K562 (cell line): Measurements from ENCODE around the gene CRNN. TPM values are rescaled to one million over a fixed set of nuclear protein-coding genes. Genes with fewer than 3 reads are reported as not detected.

Experiments used
- ATAC-seq: fragments of 200-7000 bp; cut with Tn5 transposase; 3 replicates; pipeline ENCODE4 v1.9.1; 2020; ENCODE audit warnings: moderate library complexity
- BruUV-seq: library from RNA; stranded (reverse); fragments of 400-500 nt; replicated peaks from 2 replicates; lab custom pipeline; 2021; lab: Mats Ljungman, UMichigan
- CTCF ChIA-PET: fragments of 300-600 bp; formaldehyde crosslinking; extraction: SDS; loops from one replicate; lab custom pipeline; 2021; ENCODE audit warnings: low intra/inter-chr PET ratio; lab: Yijun Ruan, JAX
- POLR2A ChIA-PET: fragments of 300-600, 350-650 bp; sonication (Branson Sonifier 250); formaldehyde crosslinking; extraction: SDS; loops from one replicate; lab custom pipeline; 2021; ENCODE audit warnings: antibody characterized with exemption, inconsistent platforms; lab: Yijun Ruan, JAX
- DNase-seq, 4 experiments: peaks; one replicate each; pipeline versions ENCODE4 v3.0.0 to v3.0.0-alpha.2; 2011 to 2018; ENCODE audit warnings: low spot score in 3 of 4, mixed read lengths in 3 of 4; ENCODE audit errors: extremely low read depth in 1 of 4
- FAIRE-seq: peaks from 2 replicates; lab custom pipeline; 2011; peaks lifted over from hg19 to GRCh38; lab: Jason Lieb, UNC
- H2AFZ ChIP-seq: 2 replicates; pipeline ENCODE4 v1.6.0; 2011; ENCODE audit warnings: low read depth, low read length, control low read depth, inconsistent platforms
- H3K27ac ChIP-seq: fragments of 200-600 bp; 3 replicates; pipeline ENCODE4 v1.8.0; 2011; ENCODE audit warnings: low read depth, mild to moderate bottlenecking, control low read depth, inconsistent platforms, low read length, moderate library complexity, mixed read lengths; ENCODE audit errors: extremely low read depth
- H3K27me3 ChIP-seq, 2 experiments: fragments of 300-600 bp in 1 of 2; 2 replicates in 1 of 2; 3 replicates in 1 of 2; pipeline versions ENCODE4 v1.6.0 to v1.8.0; 2011; ENCODE audit warnings: inconsistent platforms in 2 of 2, low read length in 2 of 2, mild to moderate bottlenecking in 1 of 2, mixed read lengths in 1 of 2, moderate library complexity in 1 of 2; ENCODE audit not compliant: control insufficient read depth in 2 of 2, insufficient read depth in 2 of 2
- H3K36me3 ChIP-seq: fragments of 300-600 bp; 3 replicates; pipeline ENCODE4 v1.8.0; 2011; ENCODE audit warnings: mild to moderate bottlenecking, low read length, inconsistent platforms; ENCODE audit not compliant: control insufficient read depth, insufficient read depth
- H3K4me1 ChIP-seq, 2 experiments: fragments of 200-600 bp in 1 of 2; replicated peaks in 1 of 2; 2 replicates in 1 of 2; 3 replicates in 1 of 2; pipeline versions ENCODE4 v1.5.1 to v1.8.0; 2011; ENCODE audit warnings: inconsistent platforms in 2 of 2, low read length in 2 of 2, mild to moderate bottlenecking in 1 of 2, mixed read lengths in 1 of 2, moderate library complexity in 1 of 2; ENCODE audit not compliant: control insufficient read depth in 2 of 2, insufficient read depth in 2 of 2
- H3K4me2 ChIP-seq: 2 replicates; pipeline ENCODE4 v1.6.1; 2011; ENCODE audit warnings: low read length, control low read depth, inconsistent platforms, mixed read lengths; ENCODE audit not compliant: insufficient read depth
- H3K4me3 ChIP-seq: fragments of 200-600 bp; sonication (generic), shearing (Covaris generic); 2 replicates; pipeline ENCODE4 v1.5.1; 2016; ENCODE audit warnings: control low read depth, inconsistent platforms
- H3K79me2 ChIP-seq: fragments of 200-600 bp; 3 replicates; pipeline ENCODE4 v1.8.0; 2011; ENCODE audit warnings: low read length, inconsistent platforms; ENCODE audit not compliant: control insufficient read depth, insufficient read depth
- H3K9ac ChIP-seq, 2 experiments: 2 replicates each; pipeline versions ENCODE4 v1.6.0 to v1.6.1; 2011; ENCODE audit warnings: low read depth in 2 of 2, low read length in 2 of 2, control low read depth in 1 of 2, inconsistent platforms in 1 of 2, mild to moderate bottlenecking in 1 of 2, mixed read lengths in 1 of 2; ENCODE audit not compliant: insufficient read depth in 1 of 2
- H3K9me1 ChIP-seq: one replicate; pipeline ENCODE4 v1.6.0; 2011; ENCODE audit warnings: inconsistent platforms, mild to moderate bottlenecking, low read length, moderate library complexity; ENCODE audit not compliant: control insufficient read depth, insufficient read depth
- H3K9me3 ChIP-seq: replicated peaks from 2 replicates; pipeline ENCODE4 v1.5.1; 2011; ENCODE audit warnings: low read depth, low read length, inconsistent platforms; ENCODE audit not compliant: control insufficient read depth, insufficient read depth
- H4K20me1 ChIP-seq: replicated peaks from 2 replicates; pipeline ENCODE4 v1.6.1; 2011; ENCODE audit warnings: low read length, inconsistent platforms, mixed read lengths; ENCODE audit not compliant: control insufficient read depth, insufficient read depth
- CBX2 ChIP-seq: fragments of 200-600 bp; sonication (generic); IDR thresholded peaks from one replicate; pipeline ENCODE4 v1.6.1; 2012; ENCODE audit warnings: mild to moderate bottlenecking, low read length, inconsistent platforms; ENCODE audit not compliant: insufficient read depth, poor library complexity, severe bottlenecking
- CTBP1 ChIP-seq: fragments of 450-650 bp; IDR thresholded peaks from 2 replicates; pipeline ENCODE4 v1.6.1; 2016; ENCODE audit warnings: borderline replicate concordance
- CXXC5 ChIP-seq: fragments of 250-450 bp; sonication (Bioruptor Pico); IDR thresholded peaks from 2 replicates; pipeline ENCODE4 v1.8.0; 2022; ENCODE audit warnings: inconsistent platforms, mild to moderate bottlenecking, moderate library complexity
- GATA2 ChIP-seq: sonication (generic); formaldehyde crosslinking; IDR thresholded peaks from 2 replicates; pipeline ENCODE4 v1.4.0; 2020; ENCODE audit warnings: mild to moderate bottlenecking, missing genetic modification reagents
- HDGF ChIP-seq: fragments of 450-650 bp; IDR thresholded peaks from 2 replicates; pipeline ENCODE4 v1.6.1; 2016
- HEY1 ChIP-seq: fragments of 250-450 bp; sonication (Bioruptor Pico); IDR thresholded peaks from 2 replicates; pipeline ENCODE4 v1.5.0; 2020; ENCODE audit warnings: mild to moderate bottlenecking, moderate library complexity, borderline replicate concordance
- L3MBTL2 ChIP-seq: fragments of 450-650 bp; IDR thresholded peaks from 2 replicates; pipeline ENCODE4 v1.6.1; 2016; ENCODE audit warnings: mild to moderate bottlenecking, moderate library complexity
- MECOM ChIP-seq: fragments of 250-450 bp; sonication (Bioruptor Pico); IDR thresholded peaks from 2 replicates; pipeline ENCODE4 v1.8.0; 2022; ENCODE audit warnings: inconsistent platforms
- MTA2 ChIP-seq: fragments of 450-650 bp; IDR thresholded peaks from 2 replicates; pipeline ENCODE4 v1.6.1; 2016; ENCODE audit warnings: low read depth
- NBN ChIP-seq: fragments of 450-650 bp; IDR thresholded peaks from 2 replicates; pipeline ENCODE4 v1.6.1; 2016; ENCODE audit warnings: low read depth, mild to moderate bottlenecking
- RBM34 ChIP-seq: fragments of 200-400 bp; formaldehyde crosslinking; IDR thresholded peaks from 2 replicates; pipeline ENCODE4 v1.6.1; 2018; ENCODE audit warnings: low read length, borderline replicate concordance; ENCODE audit not compliant: insufficient read depth
- ZNF408 ChIP-seq: fragments of 250-450 bp; sonication (Bioruptor Pico); IDR thresholded peaks from 2 replicates; pipeline ENCODE4 v1.4.0; 2020; ENCODE audit warnings: low read depth, mild to moderate bottlenecking, moderate library complexity
- WGBS: fragments of 100-300 bp; shearing (Covaris generic); methylation state at CpG from one replicate; pipeline ENCODE4 v1.1.6; 2016; ENCODE audit warnings: low coverage, mixed read lengths; ENCODE audit not compliant: insufficient coverage; ENCODE audit errors: missing lambda C conversion rate; 5-methylcytosine and 5-hydroxymethylcytosine counted together
- in situ Hi-C: fragments of 300-500 bp; cut with MboI; formaldehyde crosslinking; loops from 4 replicates; pipeline ENCODE4 v1.15.0; 2018; ENCODE audit warnings: inconsistent platforms, mixed read lengths
- intact Hi-C: fragments of 100-400 bp; cut with micrococcal nuclease; formaldehyde crosslinking; loops from 2 replicates; pipeline ENCODE4 v1.14.2; 2022
- polyA plus RNA-seq, 8 experiments: library from polyadenylated mRNA; depleted of rRNA in 4 of 8; stranded (reverse) in 5 of 8; unstranded in 3 of 8; fragments of >200 nt; fragmentation: Nextera tagmentation in 2 of 8; fragmentation: Illumina TruSeq in 1 of 8; extraction: Ambion mirVana in 2 of 8; extraction: Trizol in 1 of 8; gene quantifications; 2 replicates each; pipeline versions ENCODE4 v1.2.1 to v1.2.3, GENCODE V29; 2011 to 2014; ENCODE audit warnings: inconsistent platforms in 1 of 8, missing spikeins in 1 of 8
- total RNA-seq, 7 experiments: library from RNA; depleted of rRNA in 6 of 7; stranded (reverse); fragments of >200 nt in 6 of 7; fragmentation: Illumina TruSeq in 2 of 7; extraction: Trizol in 2 of 7; gene quantifications; 2 replicates each; pipeline versions ENCODE4 v1.2.1 to v1.2.3, GENCODE V29; 2011 to 2021; ENCODE audit warnings: low replicate concordance in 1 of 7
- TF ChIP-seq, protein P1 (sequence below): fragments of 450-650 bp; conservative IDR thresholded peaks from 2 replicates; pipeline ENCODE4 v1.6.1; 2016; ENCODE audit warnings: missing genetic modification characterization, low read depth, mild to moderate bottlenecking, control low read depth, missing compliant biosample characterization
- TF ChIP-seq, protein P2 (sequence below), 2 experiments: fragments of 450-650 bp in 1 of 2; sonication (generic) in 1 of 2; formaldehyde crosslinking in 1 of 2; IDR thresholded peaks; 2 replicates each; pipeline versions ENCODE4 v1.7.1 to v1.9.0; 2016 to 2022; ENCODE audit warnings: inconsistent platforms in 1 of 2, mild to moderate bottlenecking in 1 of 2, missing genetic modification reagents in 1 of 2

The CRNN gene
- total and polyA plus RNA-seq, 9 of the 15 experiments (the other 6 are each of a cell fraction or from before 2014, with no cell fraction given) = not detected

DNA sequence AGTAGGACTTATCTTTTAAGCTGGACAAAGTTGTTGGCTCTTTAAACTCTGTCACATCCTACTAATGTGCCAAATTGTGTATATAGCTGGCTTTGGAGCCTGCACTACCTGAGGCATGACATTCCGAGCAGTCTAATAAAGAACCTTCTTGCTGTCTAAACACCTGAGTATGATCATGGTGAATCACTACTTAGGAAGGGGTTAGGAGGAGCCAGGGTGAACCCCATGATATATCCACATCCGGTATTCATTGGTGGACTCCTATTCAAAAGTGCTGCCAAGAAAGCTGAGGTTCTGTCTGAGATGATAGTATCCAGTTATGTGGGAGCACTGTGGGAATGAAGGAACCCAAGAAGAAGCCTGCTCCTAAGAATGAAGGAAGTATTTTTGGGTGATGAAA is 27.1 kb downstream of the CRNN start:
- Histone ChIP-seq H2AFZ (no peak overlapping the region), H3K27ac (no peak overlapping the region), H3K4me3 (no peak overlapping the region), H3K4me1 (no peaks in the 10 kb centered on the region), H3K79me2 (no peaks in the 10 kb centered on the region), H3K9ac (no peak overlapping the region), H4K20me1 (no peaks in the 10 kb centered on the region), H3K27me3 (no peaks in the 10 kb centered on the region), H3K9me3 (no peaks in the 10 kb centered on the region), H3K4me2 (no peak overlapping the region), H3K9me1 (no peaks in the 10 kb centered on the region), H3K36me3 (no peaks in the 10 kb centered on the region)
- CTCF ChIA-PET = no interaction called here
- DNase-seq (no peak), ATAC-seq (no peak), FAIRE-seq (no peak)
- in situ Hi-C loops = no loop called here
- intact Hi-C loops = no loop called here
- POLR2A ChIA-PET = no interaction called here
- BruUV-seq = no TSS peak
- 6% methylated on average over 2 of the region's 2 CpGs for WGBS
- TF ChIP-seq NBN (no peak), HDGF (no peak), ZNF408 (no peak), L3MBTL2 (no peak), RBM34 (no peak), MTA2 (no peak), MECOM (no peak), CTBP1 (no peak), GATA2 (CRISPR knock-in tag) (no peak), CBX2 (no peak), CXXC5 (CRISPR knock-in tag) (no peak), HEY1 (CRISPR knock-in tag) (no peak)
- TF ChIP-seq, protein P1, sequence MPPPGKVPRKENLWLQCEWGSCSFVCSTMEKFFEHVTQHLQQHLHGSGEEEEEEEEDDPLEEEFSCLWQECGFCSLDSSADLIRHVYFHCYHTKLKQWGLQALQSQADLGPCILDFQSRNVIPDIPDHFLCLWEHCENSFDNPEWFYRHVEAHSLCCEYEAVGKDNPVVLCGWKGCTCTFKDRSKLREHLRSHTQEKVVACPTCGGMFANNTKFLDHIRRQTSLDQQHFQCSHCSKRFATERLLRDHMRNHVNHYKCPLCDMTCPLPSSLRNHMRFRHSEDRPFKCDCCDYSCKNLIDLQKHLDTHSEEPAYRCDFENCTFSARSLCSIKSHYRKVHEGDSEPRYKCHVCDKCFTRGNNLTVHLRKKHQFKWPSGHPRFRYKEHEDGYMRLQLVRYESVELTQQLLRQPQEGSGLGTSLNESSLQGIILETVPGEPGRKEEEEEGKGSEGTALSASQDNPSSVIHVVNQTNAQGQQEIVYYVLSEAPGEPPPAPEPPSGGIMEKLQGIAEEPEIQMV = no peak
- TF ChIP-seq, protein P2, sequence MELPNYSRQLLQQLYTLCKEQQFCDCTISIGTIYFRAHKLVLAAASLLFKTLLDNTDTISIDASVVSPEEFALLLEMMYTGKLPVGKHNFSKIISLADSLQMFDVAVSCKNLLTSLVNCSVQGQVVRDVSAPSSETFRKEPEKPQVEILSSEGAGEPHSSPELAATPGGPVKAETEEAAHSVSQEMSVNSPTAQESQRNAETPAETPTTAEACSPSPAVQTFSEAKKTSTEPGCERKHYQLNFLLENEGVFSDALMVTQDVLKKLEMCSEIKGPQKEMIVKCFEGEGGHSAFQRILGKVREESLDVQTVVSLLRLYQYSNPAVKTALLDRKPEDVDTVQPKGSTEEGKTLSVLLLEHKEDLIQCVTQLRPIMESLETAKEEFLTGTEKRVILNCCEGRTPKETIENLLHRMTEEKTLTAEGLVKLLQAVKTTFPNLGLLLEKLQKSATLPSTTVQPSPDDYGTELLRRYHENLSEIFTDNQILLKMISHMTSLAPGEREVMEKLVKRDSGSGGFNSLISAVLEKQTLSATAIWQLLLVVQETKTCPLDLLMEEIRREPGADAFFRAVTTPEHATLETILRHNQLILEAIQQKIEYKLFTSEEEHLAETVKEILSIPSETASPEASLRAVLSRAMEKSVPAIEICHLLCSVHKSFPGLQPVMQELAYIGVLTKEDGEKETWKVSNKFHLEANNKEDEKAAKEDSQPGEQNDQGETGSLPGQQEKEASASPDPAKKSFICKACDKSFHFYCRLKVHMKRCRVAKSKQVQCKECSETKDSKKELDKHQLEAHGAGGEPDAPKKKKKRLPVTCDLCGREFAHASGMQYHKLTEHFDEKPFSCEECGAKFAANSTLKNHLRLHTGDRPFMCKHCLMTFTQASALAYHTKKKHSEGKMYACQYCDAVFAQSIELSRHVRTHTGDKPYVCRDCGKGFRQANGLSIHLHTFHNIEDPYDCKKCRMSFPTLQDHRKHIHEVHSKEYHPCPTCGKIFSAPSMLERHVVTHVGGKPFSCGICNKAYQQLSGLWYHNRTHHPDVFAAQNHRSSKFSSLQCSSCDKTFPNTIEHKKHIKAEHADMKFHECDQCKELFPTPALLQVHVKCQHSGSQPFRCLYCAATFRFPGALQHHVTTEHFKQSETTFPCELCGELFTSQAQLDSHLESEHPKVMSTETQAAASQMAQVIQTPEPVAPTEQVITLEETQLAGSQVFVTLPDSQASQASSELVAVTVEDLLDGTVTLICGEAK (IDR thresholded peaks at IDR 0.05) = no peak
- TF ChIP-seq, protein P2 (CRISPR knock-in tag; IDR thresholded peaks at IDR 0.05) = no peak
